ENCODE results near the gene USP14. TPM values are rescaled to one million over a fixed set of nuclear protein-coding genes. Genes with fewer than 3 reads are reported as not detected.

Gene USP14
- total RNA-seq, 1 experiment from 2014 or later, result 56.1 TPM

DNA sequence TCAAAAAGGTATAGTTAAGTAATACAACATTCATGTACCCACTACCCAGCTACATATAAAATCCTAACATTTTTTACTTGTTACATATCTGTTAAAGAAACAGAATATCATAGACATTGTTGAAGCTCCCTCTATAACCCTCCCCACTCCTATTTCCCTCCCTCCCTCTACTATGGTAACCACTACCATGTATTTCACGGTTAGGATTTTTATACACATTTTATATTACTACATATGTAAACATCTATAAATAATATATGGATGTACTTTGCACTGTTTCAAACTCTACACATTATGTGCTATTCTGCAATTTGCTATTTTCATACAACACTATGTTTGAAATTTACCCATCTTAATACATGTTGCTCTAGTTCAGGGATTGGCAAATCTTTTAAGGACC, 73.2 kb downstream of the USP14 start:
- Histone ChIP-seq H3K79me2 (ENCODE audit: insufficient read depth, low read length) (no peaks in the 10 kb centered on the region), H3K4me3 (replicated peaks in 1 of 2; ENCODE audit: low read depth in 1 of 2, low read length in 2 of 2) (no peak overlapping the region), H3K27ac (ENCODE audit: low read depth, low read length) (no peak overlapping the region), H3K4me1 (ENCODE audit: control insufficient read depth in 1 of 2, insufficient read depth in 2 of 2, low read length in 2 of 2) (no peaks in the 10 kb centered on the region), H3K36me3 (ENCODE audit: control insufficient read depth in 1 of 2, insufficient read depth in 2 of 2, low read length in 2 of 2) (no peaks in the 10 kb centered on the region), H2AFZ (ENCODE audit: low read depth, low read length, poor library complexity, severe bottlenecking) (no peak overlapping the region), H3K9me2 (ENCODE audit: insufficient read depth) (no peaks in the 10 kb centered on the region), H4K20me1 (ENCODE audit: insufficient read depth) (no peaks in the 10 kb centered on the region), H3K9ac (ENCODE audit: low read length) (no peak overlapping the region), H3K27me3 (ENCODE audit: insufficient read depth, low read length) (no peaks in the 10 kb centered on the region), H3K4me2 (ENCODE audit: low read length) (no peak overlapping the region), H3K9me3 (ENCODE audit: control insufficient read depth in 1 of 2, insufficient read depth in 1 of 2, low read depth in 1 of 2, low read length in 2 of 2) (no peaks in the 10 kb centered on the region)
- no peak for TF ChIP-seq SIN3A (IDR thresholded peaks at IDR 0.05; ENCODE audit: low read depth)
- no peak for TF ChIP-seq FOSL1 (IDR thresholded peaks at IDR 0.05; ENCODE audit: low read depth)
- no peak for TF ChIP-seq RAD21 (IDR thresholded peaks at IDR 0.05; ENCODE audit: low read depth)
- TF ChIP-seq, protein P1, sequence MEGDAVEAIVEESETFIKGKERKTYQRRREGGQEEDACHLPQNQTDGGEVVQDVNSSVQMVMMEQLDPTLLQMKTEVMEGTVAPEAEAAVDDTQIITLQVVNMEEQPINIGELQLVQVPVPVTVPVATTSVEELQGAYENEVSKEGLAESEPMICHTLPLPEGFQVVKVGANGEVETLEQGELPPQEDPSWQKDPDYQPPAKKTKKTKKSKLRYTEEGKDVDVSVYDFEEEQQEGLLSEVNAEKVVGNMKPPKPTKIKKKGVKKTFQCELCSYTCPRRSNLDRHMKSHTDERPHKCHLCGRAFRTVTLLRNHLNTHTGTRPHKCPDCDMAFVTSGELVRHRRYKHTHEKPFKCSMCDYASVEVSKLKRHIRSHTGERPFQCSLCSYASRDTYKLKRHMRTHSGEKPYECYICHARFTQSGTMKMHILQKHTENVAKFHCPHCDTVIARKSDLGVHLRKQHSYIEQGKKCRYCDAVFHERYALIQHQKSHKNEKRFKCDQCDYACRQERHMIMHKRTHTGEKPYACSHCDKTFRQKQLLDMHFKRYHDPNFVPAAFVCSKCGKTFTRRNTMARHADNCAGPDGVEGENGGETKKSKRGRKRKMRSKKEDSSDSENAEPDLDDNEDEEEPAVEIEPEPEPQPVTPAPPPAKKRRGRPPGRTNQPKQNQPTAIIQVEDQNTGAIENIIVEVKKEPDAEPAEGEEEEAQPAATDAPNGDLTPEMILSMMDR (IDR thresholded peaks at IDR 0.05 in 2 of 3, conservative IDR thresholded peaks at IDR 0.05 in 1 of 3; ENCODE audit: borderline replicate concordance in 1 of 3, insufficient read depth in 1 of 3, low read depth in 2 of 3, low read length in 2 of 3), result no peak
- no peak for TF ChIP-seq CEBPB (IDR thresholded peaks at IDR 0.05; ENCODE audit: low read depth)
- no peak for TF ChIP-seq SP1 (IDR thresholded peaks at IDR 0.05; ENCODE audit: low read depth)
- TF ChIP-seq, protein P2, sequence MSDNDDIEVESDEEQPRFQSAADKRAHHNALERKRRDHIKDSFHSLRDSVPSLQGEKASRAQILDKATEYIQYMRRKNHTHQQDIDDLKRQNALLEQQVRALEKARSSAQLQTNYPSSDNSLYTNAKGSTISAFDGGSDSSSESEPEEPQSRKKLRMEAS (IDR thresholded peaks at IDR 0.05), result no peak
- TF ChIP-seq CBX3 (IDR thresholded peaks at IDR 0.05; ENCODE audit: low read depth), result no peak
- TF ChIP-seq, protein P3, sequence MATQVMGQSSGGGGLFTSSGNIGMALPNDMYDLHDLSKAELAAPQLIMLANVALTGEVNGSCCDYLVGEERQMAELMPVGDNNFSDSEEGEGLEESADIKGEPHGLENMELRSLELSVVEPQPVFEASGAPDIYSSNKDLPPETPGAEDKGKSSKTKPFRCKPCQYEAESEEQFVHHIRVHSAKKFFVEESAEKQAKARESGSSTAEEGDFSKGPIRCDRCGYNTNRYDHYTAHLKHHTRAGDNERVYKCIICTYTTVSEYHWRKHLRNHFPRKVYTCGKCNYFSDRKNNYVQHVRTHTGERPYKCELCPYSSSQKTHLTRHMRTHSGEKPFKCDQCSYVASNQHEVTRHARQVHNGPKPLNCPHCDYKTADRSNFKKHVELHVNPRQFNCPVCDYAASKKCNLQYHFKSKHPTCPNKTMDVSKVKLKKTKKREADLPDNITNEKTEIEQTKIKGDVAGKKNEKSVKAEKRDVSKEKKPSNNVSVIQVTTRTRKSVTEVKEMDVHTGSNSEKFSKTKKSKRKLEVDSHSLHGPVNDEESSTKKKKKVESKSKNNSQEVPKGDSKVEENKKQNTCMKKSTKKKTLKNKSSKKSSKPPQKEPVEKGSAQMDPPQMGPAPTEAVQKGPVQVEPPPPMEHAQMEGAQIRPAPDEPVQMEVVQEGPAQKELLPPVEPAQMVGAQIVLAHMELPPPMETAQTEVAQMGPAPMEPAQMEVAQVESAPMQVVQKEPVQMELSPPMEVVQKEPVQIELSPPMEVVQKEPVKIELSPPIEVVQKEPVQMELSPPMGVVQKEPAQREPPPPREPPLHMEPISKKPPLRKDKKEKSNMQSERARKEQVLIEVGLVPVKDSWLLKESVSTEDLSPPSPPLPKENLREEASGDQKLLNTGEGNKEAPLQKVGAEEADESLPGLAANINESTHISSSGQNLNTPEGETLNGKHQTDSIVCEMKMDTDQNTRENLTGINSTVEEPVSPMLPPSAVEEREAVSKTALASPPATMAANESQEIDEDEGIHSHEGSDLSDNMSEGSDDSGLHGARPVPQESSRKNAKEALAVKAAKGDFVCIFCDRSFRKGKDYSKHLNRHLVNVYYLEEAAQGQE (IDR thresholded peaks at IDR 0.05; ENCODE audit: low read depth), result no peak
- TF ChIP-seq ZFX (IDR thresholded peaks at IDR 0.05), result no peak
- TF ChIP-seq POLR2A (IDR thresholded peaks at IDR 0.05; ENCODE audit: borderline replicate concordance, extremely low read depth, insufficient read depth, insufficient read length), result no peak
- TF ChIP-seq ZNF274 (IDR thresholded peaks at IDR 0.05; ENCODE audit: low read depth, low read length), result no peak
- no peak for TF ChIP-seq YY1 (IDR thresholded peaks at IDR 0.05; ENCODE audit: extremely low read depth, insufficient replicate concordance, low read depth, low read length)
- TF ChIP-seq EZH2 (IDR thresholded peaks at IDR 0.05), result no peak
- TF ChIP-seq POLR2AphosphoS5 (IDR thresholded peaks at IDR 0.05; ENCODE audit: low read depth, low read length), result no peak
- TF ChIP-seq JUND (IDR thresholded peaks at IDR 0.05), result no peak
- TF ChIP-seq, protein P4, sequence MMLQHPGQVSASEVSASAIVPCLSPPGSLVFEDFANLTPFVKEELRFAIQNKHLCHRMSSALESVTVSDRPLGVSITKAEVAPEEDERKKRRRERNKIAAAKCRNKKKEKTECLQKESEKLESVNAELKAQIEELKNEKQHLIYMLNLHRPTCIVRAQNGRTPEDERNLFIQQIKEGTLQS (IDR thresholded peaks at IDR 0.05), result no peak
- no peak for TF ChIP-seq EGR1 (IDR thresholded peaks at IDR 0.05; ENCODE audit: low read depth)
- POLR2A ChIA-PET, result no interaction called here
- RAD21 ChIA-PET (ENCODE audit: low non-redundant PET in 1 of 2, low total read pairs in 2 of 2, uncharacterized antibody in 2 of 2, unreplicated experiment in 2 of 2), result no interaction called here
- intact Hi-C loops (cut with micrococcal nuclease), result no loop called here
- CTCF ChIA-PET, result no interaction called here
- ATAC-seq (no peak), DNase-seq (ENCODE audit: low read depth, low spot score) (no peak)
- BruUV-seq (replicated peaks), result no TSS peak
